Dedifferentiated amniotic fluid mesenchymal stem cell (primary cell): ENCODE data around the gene BDH1.
"Not testable (repeated sequence)": the region's sequence is repeated elsewhere in the genome, so short reads cannot be mapped to it uniquely, and the experiment has no call there.

Experiments used
- DNase-seq: peaks from one replicate; pipeline ENCODE4 v3.0.0-alpha.2; 2016; ENCODE audit errors: extremely low spot score

BDH1 gene, protein sequence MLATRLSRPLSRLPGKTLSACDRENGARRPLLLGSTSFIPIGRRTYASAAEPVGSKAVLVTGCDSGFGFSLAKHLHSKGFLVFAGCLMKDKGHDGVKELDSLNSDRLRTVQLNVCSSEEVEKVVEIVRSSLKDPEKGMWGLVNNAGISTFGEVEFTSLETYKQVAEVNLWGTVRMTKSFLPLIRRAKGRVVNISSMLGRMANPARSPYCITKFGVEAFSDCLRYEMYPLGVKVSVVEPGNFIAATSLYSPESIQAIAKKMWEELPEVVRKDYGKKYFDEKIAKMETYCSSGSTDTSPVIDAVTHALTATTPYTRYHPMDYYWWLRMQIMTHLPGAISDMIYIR

DNA sequence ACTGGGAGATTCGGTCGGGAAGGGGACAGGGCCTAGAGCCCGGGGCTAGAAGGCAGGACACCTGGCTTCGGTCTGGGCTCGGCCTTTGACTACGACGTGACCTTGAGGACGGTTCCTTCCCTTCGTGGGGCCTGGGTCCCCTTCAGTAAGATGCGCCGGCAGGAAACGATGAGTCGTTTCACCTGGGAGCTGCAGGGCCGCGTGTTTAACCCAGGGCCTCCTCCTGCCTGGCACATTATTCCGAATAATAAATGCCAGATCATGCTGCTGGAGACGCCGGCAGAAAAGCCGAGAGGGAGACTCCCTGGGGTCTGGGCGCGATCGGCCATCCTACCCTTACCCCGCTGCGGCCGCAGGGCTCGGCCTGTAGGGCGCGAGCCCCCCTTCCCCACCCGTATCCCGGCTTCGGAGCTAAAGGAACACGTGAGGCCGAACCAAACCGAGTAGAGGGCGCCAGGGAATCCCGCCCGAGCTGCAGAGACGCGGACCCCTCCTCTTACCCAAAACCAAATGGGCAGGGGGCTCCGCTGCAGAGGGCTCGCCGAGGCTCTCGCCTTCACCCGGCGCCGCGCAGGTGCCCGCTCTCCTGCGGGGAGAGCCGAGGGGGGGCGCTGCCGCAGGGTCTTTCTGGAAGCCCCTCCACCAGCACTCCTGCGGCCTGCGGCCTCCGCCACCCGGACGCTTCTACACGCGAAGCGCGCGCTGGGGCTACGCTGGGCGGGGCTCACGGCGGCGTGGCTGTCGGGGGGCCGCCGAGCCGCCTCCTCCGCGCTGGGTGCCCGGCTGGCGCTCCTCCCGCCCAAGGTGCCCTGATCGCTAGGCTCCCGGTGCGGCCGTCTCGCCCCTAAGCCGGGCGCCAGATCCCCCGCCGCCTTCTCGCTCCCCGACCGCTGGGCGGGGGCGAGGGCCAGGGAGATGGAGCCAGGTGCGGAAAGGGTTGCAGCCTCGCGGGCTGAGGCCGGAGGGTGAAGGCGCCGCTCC is at the start of gene BDH1:
Gene BDH1 (minus strand): TSS at position 688 of the 981 bp plus-strand sequence. CDS start 9,525 bp downstream, outside the sequence.
- DNase-seq = no peak

DNA sequence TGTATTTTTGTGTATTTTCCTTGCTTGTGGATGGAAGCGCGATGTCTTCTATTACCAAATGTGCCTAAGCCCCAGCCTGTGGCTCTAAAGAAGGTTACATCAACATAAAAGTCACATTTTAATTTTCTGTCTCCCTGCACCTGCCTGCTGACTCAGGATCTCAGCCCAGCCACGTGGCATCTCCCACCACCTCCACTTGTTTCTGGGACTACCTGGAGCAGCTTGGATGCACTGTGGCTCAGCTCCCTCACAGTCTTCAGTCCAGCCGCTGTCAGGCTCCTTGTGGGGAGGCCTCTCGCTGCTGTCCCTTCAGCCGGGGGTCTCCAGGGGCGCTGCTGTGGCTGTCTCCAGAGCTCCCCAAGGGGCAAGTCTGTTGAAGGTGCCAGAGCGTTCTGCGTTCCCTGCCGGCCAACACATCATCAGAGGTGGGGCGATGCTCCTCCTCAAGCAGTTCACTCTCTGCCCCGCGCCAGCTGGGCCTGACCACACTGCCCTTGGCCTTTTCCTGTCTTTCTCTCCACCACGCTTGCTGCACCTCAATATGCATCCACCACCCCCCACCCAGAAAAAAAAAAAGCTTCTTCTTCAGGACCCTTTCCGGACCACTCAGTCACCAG is 47.7 kb upstream of the BDH1 start:
- no peak for DNase-seq

DNA sequence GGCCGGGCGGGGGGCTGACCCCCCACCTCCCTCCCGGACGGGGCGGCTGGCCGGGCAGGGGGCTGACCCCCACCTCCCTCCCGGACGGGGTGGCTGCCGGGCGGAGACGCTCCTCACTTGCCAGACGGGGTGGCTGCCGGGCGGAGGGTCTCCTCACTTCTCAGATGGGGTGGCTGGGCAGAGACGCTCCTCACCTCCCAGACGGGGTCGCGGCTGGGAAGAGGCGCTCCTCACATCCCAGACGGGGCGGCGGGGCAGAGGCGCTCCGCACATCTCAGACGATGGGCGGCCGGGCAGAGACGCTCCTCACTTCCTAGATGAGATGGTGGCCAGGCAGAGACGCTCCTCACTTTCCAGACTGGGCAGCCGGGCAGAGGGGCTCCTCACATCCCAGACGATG is 46.6 kb upstream of the BDH1 start:
- not testable (repeated sequence) for DNase-seq

DNA sequence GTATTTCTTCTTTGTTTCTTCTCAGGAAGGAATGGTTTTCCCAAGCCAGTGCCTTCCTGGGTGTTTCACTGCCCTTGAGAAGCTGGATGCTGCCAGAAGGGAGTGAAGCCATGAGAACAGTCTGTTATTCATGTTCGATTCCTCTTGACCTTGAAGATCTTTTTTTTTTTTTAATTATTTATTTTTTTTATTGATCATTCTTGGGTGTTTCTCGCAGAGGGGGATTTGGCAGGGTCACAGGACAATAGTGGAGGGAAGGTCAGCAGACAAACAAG is 45.7 kb upstream of the BDH1 start:
- not testable (repeated sequence) for DNase-seq

DNA sequence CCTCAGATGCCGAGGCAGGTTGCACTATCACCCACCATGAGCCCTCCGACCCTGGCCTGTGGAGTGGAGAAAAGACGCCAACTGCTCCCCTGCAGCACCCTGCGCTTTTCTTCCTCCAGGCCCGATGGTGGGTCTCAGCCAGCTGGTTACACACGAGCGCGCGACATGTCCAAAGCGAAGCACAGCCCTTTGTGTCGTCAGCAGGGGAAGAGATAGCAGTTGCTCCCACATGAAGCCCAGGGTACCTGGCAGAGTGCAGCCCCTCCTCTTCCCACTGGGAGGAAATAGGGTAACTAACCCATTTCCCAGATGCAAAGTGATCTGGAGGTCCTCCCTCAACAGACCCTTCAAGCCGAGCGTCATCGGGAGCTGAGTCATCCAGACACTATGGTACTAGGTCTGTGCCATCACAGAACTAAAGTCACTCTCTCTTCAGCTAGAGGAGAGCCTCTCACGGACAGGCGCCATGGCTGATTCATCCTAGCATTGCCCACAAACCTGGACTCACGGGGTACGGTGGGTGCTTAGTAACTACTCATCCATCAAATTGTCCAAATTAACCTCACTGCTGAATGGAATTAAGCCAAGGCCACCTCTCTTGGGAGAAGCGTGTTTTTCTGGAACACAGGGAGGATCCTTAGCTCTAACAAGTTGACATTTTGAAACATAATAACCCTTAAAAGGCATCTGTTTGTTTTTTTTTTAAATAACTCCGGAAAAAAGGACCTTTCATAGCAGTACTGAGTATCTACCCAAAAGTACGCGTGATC is 45.2 kb upstream of the BDH1 start:
- DNase-seq = no peak

DNA sequence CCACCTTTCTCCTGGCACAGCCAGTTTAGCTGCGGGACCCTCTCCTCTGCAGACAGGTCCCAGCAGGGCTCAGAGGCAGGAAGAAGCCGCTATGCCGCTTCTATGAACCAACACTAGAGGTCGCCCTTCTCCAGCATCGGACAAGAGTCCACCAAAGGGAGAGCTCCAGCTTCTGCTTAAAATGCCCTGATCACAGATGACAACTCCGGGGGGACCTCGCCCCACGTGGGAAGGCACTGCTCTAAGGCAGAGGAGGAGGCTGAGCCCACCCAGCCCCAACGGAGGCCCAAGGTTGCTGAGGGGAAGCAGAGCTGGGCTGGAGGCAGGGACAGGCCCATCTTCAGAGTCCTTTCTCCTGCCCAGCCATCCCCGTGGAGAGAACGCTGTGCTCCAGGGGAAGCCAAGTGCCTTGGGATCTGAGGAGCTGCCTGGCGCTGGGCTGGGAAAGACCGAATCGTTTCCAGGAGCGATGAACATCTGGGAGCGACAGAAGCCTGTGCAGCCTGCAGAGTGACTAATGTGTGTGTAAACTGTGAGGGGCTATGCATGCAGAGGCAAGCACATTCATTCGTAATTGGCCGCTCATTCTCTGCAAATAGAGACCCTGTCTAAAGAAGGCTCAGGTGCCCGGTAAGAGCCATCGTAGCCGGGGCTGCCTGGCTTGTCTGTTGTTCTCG is 43.5 kb upstream of the BDH1 start:
- DNase-seq = peak; percentile 62

DNA sequence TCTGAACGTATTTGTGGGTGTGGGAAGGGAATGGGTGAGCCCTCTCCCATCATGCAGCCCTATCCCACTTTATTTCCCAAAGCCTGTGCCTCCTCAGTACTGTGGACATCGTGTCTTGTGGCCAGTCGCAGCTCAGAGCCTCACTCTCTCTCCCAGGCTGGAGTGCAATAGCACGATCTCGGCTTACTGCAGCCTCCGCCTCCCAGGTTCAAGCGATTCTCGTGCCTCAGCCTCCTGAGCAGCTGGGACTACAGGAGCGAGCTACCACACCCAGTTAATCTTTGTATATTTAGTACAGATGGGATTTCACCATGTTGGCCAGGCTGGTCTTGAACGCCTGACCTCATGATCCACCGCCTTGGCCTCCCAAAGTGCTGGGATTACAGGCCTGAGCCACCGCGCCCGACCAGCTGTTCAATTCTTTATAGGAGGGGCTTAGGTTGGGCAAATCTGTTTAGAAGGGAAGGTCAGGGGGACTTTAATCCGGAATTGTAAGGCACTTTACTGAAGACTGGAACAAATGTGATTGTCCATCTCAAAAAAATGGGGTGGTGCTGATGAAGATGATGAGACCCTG is 42.7 kb upstream of the BDH1 start:
- DNase-seq = no peak

DNA sequence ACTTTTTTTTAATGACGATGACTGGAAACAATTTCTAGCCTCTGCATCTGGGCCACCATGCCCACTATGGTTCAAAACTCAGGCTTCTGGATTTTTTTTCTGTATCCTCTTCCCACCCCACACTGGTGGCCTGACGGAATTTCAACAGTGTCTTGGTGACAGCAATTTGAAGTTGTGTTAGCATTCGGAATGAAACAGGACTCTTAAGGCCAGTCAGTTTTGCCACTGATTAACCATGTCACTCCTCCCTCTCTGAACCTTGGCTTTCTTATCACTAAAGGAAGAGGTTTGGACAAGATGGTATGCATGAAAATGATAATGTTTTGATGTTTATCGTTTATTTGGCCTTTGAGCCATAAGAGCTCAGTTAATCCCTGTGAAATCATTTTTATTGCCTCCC is 41.6 kb upstream of the BDH1 start:
- no peak for DNase-seq

DNA sequence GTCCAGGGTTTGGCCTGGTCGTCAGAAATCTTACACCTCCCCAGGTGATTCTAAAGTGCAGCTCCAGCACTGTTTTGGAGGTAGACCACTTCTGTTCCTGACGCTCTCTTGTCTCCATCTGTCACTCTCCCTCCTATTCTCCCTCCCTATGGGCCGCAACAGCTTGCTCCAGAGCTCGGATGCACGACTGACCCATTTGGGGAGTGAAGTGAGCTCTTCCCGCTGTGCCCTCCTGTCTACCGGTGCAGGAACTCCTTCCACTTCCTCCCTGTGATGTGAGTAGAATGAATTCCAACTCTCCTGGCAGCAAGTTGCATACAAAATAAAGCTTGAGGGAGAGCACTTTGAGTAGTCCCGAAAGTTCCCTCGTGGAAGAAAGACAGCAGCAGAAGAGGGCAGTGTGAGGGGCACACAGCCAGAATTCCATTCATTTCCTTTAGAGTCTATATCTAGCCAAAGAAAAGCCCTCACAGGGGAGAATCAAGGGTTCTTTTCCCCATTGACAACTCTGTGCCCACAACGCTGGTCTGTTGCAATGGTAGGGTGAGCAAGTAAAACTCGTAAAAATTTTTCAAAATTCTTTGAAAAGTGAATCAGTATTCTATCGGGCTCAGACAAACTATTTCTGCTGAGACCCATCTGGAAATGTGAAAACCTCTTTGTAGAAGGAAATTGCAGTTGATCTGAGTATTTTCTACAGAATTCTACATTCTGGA is 39.9 kb upstream of the BDH1 start:
- no peak for DNase-seq

DNA sequence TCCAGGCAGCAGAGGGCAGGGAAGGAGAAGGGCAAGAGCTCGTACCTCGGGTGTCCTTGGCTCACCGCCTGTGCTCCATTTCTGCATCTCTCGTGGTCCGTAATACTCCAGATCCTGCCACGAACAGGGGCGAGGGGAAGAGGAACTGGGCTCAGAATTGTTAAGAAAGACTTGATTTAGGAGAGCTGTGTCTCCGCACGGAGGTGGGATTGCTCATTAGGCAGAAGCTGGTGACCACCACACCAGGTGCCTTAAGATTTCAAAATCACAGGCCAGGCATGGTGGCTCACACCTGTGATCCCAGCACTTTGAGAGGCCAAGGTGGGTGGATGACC is 37.2 kb upstream of the BDH1 start:
- DNase-seq = no peak

DNA sequence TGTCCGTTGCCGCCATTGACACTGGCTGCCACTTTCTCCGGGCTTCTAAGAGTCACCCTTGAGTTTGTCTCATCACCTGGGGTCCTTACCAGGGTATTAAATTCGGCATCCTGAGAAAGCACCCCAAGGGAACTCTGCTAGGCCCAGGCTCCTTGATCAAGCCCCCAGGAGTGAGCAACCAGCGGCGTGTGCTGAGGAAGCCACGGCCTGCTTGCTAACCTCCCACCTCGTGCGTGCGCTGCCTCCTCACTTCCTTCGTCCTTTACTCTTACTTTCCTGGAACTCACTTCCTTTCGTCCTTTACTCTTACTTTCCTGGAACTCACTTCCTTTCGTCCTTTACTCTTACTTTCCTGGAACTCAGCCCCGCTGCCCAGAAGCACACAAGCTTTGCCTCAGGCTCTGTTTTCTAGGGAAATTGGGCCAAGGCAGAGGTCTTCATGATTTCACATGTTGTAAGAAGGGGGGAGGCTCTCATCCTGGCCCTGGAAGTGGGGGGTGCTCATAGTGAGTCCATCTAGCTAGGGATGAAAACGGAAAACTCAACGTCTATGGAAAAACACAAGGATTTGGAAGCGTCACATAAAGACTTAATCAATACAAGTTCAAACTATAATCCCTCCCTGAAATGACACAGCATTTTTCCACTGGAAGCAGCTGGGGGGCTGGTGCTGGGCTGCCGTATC is 36.7 kb upstream of the BDH1 start:
- no peak for DNase-seq

DNA sequence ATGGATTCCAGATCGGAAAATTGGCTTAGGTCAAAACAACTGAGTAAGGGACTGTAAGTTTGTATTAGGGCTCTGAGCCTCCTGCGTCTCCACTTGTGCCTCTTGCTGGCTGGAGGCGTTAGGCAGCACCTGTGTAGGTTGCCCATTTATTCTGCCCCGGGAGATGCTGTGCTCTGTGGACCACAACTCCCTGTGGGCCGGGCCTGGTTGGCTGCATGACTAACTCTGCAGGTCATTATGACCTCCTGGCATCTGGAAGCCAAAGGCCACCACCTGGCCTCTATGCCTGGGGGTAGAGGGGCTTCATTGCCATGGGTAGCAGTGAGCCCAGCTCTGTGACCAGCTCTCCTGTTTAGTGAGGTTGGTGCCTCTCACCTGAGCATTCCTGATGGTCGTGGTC is 36.0 kb upstream of the BDH1 start:
- no peak for DNase-seq

DNA sequence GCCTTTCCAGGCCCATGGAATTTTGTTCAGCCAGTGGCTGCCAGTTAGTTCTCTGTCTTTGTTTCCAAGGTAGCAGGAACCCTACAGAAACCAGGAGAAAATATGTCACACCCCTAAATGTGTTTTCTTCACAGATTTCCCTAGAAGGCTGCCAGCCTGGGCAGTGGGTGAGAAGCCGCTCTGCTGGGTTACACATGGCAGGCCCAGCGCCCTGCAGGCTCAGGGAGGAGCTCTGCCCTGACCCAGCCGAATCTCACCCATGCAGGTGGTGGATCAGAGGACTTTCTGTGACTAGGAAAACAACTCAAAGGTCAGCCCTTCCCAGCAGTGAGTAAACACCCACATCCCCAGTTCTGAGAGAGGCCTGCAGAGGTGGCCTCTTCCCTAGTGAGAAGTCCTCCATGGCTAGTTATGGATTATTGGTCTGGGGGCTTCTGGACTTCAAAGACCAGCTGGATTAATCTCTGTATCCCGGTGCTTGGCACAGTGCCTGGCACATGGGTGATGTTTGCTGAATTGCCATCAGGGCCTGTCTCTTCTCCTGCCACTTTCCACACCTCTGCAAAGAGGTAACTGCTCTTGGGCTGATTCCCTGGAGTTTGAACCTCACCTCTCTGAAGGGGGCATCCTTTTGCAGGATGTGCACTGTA is 34.7 kb upstream of the BDH1 start:
- DNase-seq = no peak

DNA sequence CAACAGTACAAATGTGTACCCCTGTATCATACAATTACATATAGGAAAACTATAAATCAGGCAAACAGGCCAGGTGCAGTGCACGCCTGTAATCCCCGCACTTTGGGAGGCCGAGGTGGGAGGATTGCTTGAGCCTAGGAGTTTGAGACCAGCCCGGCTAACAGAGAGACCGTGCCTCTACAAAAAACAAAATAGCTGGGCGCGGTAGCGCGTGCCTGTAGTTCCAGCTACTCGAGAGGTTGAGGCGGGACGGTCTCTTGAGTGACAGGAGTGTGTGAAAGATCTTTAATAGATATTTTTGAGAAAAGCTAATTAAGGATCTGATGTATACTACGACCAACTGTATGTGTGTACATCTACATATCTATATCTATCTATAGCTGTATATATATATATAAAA is 33.8 kb upstream of the BDH1 start:
- DNase-seq = no peak

DNA sequence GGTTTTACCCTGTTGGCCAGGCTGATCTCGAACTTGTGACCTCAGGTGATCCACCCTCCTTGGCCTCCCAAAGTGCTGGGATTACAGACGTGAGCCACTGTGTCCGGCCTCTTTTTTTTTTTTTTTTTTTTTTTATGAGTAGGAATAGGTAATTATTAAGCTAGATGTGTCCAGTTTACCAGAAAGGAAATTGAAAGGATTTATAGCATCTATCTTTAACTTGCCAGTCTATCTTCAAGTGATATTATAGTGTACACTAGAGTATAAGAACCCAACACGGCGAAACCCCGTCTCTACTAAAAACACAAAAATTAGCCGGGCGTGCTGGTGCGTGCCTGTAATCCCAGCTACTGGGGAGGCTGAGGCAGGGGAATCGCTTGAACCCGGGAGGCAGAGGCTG is 31.0 kb upstream of the BDH1 start:
- not testable (repeated sequence) for DNase-seq

DNA sequence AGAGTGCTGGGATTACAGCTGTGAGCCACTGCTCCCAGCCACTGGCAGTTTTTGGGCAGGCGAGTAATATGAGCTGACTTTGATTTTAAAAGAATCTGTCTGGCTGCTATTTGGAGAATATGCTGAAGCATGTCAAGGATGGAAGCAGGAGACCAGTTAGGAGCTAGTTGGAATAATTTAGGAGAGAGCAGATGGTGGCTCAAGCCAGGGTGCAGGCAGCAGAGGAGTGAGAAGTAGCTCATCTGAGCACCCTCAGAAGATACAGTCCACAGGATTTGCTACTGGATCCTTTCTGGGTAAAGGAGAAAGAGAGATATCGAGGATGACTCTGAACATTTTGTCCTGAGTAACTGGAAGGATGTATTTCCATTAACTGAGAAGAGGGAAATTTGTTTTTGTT is 30.4 kb upstream of the BDH1 start:
- DNase-seq = no peak

DNA sequence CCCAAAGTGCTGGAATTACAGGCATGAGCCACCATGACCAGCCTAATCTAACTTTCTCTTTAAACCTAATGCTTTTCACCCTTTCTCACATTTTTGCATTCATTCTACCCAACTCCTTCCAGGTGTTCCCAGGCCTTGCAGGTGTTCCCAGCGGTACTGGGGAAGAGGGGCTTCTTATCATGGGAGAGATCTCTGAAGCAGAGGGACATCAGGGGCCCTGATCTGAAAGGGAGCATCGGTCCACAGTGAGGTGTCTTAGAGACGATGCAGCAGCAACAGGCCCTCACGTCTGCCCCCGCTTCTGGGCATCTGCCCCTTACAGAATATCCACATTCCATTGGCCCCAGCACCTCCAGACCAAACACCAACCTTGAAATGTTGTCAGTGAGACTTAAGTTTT is 29.0 kb upstream of the BDH1 start:
- no peak for DNase-seq

DNA sequence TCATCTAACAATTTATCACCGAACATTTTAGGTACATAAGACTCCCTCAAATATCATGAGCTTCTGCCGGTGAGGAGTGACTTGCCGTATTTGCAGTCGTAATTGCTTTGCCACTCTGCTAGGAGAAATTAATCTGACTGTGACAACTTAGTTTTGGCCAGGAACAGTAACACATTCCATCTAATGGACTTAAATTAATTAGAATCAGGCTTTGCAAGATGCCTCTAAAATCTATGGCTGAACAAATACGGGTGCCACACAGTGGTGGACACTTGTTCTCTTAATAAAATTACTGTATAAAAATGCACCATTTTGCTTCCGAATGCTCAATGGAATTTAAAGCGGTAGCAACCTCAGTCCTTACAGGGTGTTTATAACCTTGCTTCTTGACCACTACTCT is 27.6 kb upstream of the BDH1 start:
- DNase-seq = no peak

DNA sequence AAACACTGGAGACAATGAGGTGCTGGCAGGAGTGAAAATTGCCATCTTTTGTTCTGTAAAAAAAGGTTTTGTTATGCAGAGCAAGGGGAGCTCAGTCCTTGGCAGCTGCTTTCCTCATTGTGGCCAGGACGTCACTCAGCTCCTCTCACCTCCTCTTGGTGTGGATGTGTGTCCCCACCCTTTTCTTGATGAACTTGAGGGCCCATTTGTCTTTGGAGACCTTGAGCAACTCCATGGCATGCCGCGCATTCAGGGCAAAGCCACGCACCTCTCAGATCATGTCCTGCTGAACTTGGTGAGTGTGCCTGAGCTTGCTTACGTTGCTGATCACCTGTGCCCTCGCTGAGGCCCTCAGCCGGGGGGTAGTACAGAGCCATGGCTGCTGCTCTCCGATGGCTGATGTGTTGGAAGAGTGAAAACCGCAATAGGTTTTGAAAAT is 24.5 kb upstream of the BDH1 start:
- DNase-seq = no peak
